GM06990 (cell line): Measurements from ENCODE around the gene CR1.
"Not testable (repeated sequence)": the region's sequence is repeated elsewhere in the genome, so short reads cannot be mapped to it uniquely, and the experiment has no call there.

Experiments
- DNase-seq: peaks from one replicate; pipeline ENCODE4 v3.0.0-alpha.2; 2011; ENCODE audit not compliant: insufficient read length; ENCODE audit errors: extremely low read depth
- H3K27me3 ChIP-seq: replicated peaks from 2 replicates; pipeline ENCODE4 v1.6.0; 2011; ENCODE audit warnings: low read length; ENCODE audit not compliant: control insufficient read depth, insufficient read depth
- H3K36me3 ChIP-seq: 2 replicates; pipeline ENCODE4 v1.5.1; 2011; ENCODE audit warnings: low read length; ENCODE audit not compliant: control insufficient read depth, insufficient read depth
- H3K4me3 ChIP-seq: replicated peaks from 2 replicates; pipeline ENCODE4 v1.5.1; 2011; ENCODE audit warnings: low read depth, mild to moderate bottlenecking, control low read depth, low read length
- CTCF ChIP-seq: IDR thresholded peaks from 2 replicates; pipeline ENCODE4 v1.5.1; 2011; ENCODE audit warnings: low read length, control low read depth, mild to moderate bottlenecking, inconsistent platforms; ENCODE audit not compliant: insufficient read depth, poor library complexity, severe bottlenecking

CR1 gene

DNA sequence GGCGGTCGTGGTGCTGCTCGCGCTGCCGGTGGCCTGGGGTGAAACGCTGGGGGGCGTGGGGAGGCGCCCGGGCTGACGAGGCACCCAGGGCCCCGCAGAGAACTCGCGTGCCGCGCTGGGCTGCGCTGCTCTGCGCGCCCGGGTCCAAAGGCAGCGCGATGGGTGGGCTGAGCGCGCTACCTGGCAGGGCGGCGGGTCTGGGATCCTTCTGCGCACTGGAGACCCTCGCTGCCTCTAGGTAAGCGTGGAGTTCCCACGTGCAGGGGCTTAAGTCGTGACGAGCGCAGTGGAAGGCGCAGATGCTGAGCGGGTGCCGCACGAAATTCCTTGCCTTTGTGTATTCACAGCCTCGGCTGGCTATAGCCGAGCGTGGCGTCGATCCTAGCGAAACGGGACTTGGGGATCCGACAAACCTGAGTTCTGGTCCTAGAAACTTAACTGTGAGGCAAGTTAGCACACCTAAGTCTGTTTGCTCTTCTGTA is 173.6 kb downstream of the CR1 start:
- TF ChIP-seq CTCF: no peak
- H3K27me3 ChIP-seq: no peaks in the 10 kb centered on the region
- peak overlapping the region; percentile 5; the same call in 1 of the 2 replicates for H3K4me3 ChIP-seq
- no peak for DNase-seq
- H3K36me3 ChIP-seq: no peaks in the 10 kb centered on the region

DNA sequence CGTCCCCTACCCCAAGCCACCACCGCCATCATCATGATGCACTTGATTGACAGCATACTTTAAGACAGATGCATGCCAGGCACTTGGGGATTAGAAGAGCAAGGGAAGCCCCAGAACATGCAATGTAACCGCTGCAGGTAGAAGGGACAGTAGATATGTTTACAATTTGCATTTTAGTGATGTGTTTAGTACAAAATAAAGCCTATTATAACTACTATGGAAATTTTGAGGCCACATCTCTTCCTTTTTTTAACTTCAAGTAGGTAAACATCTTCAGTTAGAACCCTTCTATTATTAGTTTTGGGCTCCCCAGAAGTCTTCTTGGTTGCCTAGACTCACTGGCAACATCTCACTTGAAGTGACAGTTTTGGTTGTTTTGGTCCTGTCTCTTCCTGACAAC is 174.2 kb downstream of the CR1 start:
- no peak for TF ChIP-seq CTCF
- H3K4me3 ChIP-seq: no peak overlapping the region; the same call in 1 of the 2 replicates
- H3K36me3 ChIP-seq: no peaks in the 10 kb centered on the region
- peak; percentile 21 for DNase-seq
- H3K27me3 ChIP-seq: no peaks in the 10 kb centered on the region

DNA sequence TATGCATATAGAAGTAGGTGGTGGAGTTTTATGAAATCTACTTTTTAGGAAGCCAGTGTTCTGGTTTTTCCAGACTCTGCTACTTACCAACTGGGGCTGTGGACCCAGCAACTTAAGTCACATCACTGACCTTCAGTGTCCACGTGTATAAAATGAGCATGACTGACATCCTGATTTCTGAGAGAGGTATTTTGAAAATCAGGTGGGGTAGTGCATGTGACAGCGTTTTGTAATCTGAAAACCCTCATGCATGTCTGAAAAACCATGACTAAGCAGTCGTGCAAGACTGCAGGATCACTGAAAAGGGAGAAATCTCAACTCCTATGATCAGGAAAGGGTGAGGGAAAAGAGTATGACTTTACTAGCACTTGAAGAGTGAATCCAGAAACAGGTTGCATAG is 175.0 kb downstream of the CR1 start:
- H3K36me3 ChIP-seq: no peaks in the 10 kb centered on the region
- no peak overlapping the region for H3K4me3 ChIP-seq
- TF ChIP-seq CTCF: no peak
- DNase-seq: no peak
- no peaks in the 10 kb centered on the region for H3K27me3 ChIP-seq

GRCh38 chr1:207672522-207673130 is 176.7 kb downstream of the CR1 start:
- TF ChIP-seq CTCF: peak; percentile 65
- Histone ChIP-seq H3K27me3 (no peaks in the 10 kb centered on the region), H3K4me3 (no peak overlapping the region), H3K36me3 (no peaks in the 10 kb centered on the region)
- no peak for DNase-seq

- Histone ChIP-seq H3K4me3 (no peak overlapping the region), H3K36me3 (no peaks in the 10 kb centered on the region), H3K27me3 (no peaks in the 10 kb centered on the region)
- no peak for DNase-seq
- no peak for TF ChIP-seq CTCF
Observed at GRCh38 chr1:207673399-207673798, 177.4 kb downstream of the CR1 start.

GRCh38 chr1:207676153-207676552 is 180.2 kb downstream of the CR1 start:
- H3K36me3 ChIP-seq: no peaks in the 10 kb centered on the region
- no peak for TF ChIP-seq CTCF
- H3K27me3 ChIP-seq: no peaks in the 10 kb centered on the region
- no peak overlapping the region for H3K4me3 ChIP-seq
- no peak for DNase-seq

DNA sequence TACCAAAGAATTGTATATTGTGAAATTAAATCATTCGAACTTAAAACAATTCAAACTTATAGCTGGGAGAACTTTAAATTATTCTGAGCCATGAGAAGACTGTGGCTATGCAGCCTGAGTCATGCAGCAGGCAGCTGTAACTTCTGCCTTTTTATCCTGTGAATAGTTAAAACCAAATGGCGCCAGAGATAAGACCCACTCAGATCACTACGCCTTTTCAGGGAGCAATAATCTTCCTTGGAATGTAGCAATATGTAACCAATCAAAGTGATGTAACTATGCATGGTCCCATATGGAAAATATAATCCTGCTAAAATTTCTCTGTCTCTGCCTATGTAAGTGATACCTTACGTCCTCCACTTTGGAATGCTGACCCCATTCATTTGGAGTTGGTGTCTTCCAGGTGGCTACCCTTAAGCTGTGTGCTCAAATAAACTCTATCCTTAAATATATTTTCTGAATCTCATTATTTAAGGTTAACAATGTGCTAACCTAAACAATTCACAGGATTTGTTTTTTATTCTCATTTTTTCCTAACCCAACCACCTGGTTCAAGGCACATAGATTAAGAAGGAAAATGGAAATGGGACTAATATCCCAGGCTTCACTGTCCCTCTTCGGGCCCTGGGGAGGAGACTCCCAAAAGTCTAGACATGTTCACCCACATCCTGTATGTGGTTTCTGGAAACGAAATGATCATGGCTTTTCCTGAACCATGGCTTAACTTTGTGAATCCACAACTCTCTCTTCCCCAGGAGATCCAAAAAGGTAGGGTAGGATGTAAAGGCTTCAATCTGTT is 184.8 kb downstream of the CR1 start:
- H3K36me3 ChIP-seq, DNase-seq, H3K27me3 ChIP-seq, H3K4me3 ChIP-seq: not testable (repeated sequence)
